GM21447 (cell line): Measurements from ENCODE around the gene APCDD1.
"Not testable (repeated sequence)": the region's sequence is repeated elsewhere in the genome, so short reads cannot be mapped to it uniquely, and the experiment has no call there.

Experiments used
- ATAC-seq: cut with Tn5 transposase; IDR thresholded peaks from one replicate; pipeline ENCODE4 v1.9.1; 2021; ENCODE audit not compliant: unreplicated experiment

The APCDD1 gene

DNA sequence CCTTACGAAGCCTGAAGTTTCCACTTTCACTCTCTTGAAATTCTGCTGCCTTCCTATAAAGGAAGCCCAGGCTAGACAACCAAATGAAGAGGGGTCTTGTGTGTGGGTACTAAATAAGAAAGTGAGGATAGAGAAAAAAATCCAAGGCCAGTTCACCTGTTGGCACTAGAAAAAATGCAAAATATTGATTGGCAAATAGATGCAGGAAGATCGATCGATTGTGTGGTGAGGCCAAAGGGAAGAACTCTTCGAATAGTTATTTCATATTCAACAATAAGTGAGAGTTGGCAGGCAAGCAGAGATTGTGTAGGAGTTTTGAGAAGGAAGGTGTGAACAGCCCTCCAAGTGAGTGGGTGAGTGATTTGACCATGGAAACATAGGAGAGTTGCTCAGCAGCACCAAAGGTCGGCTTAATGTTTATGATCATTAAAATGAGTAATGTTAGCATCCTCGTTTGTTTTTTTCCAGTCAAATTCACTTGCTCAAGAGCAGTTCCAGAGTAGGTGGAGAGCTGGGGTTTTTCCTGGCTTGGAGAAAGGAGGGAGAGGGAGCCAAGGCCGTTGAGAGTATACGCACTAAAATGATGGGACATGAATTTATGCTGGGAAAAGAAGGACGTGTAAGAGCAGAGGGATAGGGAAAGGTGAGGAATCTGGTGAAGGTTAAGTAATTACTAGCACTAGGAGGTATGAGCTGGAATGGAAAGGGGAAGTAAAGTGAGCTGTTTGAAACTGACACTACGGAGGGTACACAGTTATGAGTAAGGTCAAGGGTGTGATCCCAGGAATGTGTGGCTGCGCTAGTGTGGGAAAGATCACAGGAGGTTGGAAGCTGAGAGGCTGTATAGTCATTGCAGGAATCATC is 70.3 kb downstream of the APCDD1 start:
- ATAC-seq, result no peak

DNA sequence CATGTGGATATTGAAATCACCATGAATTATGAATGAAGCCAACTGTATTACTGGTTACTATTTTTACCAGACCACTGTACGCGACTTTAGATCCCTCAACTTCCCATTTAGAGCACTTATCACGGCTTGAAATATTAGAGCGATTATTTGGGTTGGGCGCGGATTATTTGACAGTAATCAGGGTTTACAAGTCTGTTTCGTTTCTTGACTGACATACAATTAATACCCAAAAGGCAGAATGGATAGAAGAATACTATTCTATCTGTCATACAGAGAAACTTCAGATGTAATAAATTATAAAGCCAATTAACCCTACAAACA is 70.9 kb downstream of the APCDD1 start:
- ATAC-seq, result no peak

DNA sequence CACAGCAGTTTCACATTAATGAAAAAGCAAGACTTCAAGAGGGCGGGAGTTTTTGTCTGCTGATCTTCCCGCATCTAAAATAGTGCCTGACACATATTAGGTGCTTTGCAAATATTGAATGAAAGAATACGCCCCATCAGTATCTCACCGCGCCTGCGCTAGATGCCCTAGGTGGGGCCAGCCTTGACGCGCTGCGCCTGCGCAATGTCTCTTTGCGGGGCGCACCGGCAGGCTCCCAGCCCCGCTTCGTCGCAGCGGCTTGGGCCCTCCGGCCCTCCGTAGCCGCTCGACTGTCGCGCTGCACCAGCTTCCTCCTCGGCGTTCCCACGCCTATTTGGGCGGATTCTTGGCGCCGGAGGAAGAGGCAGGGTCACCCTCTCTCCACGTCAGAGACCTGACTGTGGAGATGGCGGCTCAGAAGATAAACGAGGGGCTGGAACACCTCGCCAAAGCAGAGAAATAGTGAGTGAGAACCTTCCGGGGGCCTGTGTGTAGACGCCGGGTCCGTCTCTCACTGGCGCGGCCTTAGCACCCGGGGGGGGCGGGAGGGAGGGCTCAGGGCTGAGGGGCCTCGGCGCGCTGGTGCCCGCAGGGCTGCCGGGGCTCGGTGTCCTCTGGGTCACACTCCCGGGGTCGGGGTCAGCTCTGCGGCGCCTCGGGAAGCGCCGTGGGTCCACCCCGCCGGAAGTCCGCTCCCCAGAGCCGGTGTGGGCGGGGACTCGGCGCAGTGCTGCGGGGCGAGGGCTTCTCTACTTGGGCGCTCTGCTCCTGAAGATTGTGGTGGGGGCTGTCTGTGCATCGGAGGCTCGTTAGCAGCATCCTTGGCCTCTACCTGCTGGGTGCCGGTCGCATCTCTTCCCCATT is 71.5 kb downstream of the APCDD1 start, which contains the start of gene NAPG:
NAPG (plus strand) TSS at position 331 of the 864 bp plus-strand sequence; CDS start at position 407, 76 bp downstream.
- peak; percentile 71 for ATAC-seq

DNA sequence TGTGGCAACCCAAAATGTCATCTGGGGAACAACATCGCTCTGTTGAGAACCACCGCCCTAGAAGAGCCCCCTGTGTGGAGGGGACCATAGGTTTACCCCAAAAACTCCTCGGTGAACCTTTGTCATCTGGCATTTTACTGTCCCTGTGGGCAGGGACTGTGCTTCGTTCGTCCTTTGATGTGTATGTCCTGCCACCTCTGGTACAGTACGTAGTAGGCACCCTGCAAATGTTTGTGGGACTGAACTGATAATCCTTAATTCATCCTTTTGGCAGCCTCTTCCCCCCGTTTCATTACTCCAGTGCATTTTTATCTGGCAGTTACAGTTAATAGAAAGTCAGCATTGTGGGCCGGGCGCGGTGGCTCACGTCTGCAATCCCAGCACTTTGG is 72.1 kb downstream of the APCDD1 start:
- ATAC-seq, result peak; percentile 3

DNA sequence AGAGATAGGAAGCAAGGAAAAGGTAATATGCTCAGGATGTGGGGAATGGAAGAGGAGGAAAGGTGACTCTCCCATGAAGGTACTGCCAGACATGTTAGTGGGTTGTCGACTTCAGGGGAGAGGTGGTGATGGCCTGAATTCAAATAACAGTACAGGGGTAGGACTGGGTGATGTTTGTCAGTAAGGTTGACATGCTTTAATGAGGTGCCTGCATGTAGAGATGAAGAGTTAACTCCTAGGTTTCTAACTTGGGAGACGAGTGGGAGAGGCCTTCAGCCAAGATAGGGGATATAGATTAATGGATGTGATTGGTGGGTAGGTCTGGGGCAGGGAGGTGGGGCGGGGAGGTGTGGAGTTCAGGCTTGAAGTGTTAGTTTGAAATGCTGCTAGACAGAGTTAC is 74.0 kb downstream of the APCDD1 start:
- ATAC-seq, result no peak

DNA sequence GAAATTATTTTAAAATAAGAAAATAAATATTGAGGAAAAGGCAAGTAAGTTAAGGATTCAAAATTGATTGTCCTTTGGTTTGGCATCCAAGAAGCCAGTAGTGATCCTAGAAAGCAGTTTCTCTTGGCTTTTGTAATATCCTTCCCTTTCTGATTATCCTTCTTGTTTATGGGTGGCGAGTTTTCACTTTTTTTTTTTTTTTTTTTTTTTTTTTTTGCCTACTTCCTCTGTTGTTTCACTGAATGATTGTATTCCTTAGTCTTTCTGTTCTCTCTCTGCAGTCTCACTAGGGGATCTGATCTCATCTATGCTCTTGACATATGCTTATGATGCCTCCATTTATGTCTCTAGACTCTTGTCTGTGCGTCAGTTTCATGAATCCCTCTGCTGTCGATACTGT is 75.6 kb downstream of the APCDD1 start:
- ATAC-seq, result no peak

DNA sequence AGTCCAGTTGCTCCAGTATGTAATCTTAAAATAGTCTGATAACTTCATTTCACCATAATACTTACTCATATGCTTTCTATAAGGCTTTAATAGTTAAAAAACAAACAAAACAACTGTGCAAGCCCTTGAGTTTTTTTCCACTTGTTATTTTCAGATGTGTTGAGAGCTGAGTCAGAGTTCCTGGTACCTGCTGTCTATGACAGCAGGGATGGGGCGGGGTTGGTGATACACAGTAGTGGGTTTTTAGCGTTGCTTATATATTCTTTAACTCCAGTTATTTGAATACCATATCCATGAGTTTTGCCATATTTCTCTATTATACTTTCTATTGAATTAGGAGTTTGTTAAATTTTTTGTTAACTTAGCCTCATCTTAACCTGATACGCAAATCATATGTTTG is 76.4 kb downstream of the APCDD1 start:
- no peak for ATAC-seq

DNA sequence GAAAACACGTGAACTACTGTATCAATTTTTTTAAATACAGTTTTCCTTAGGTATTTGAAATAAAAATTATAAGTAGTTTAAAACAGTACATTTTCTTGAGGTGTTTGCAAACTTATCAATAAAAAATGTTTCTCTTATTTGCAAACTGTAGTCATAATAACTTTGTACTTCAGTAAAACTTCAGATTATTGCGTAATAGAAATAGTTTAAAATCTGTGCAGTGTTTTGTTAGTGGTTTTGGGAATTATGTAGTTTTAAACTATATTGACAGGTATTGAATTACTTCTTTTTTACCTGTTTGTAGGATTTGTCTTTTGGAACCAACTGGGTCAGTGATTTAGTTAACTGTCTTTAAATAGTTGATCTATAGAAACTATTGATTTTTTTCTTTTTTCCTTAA is 78.7 kb downstream of the APCDD1 start:
- no peak for ATAC-seq

DNA sequence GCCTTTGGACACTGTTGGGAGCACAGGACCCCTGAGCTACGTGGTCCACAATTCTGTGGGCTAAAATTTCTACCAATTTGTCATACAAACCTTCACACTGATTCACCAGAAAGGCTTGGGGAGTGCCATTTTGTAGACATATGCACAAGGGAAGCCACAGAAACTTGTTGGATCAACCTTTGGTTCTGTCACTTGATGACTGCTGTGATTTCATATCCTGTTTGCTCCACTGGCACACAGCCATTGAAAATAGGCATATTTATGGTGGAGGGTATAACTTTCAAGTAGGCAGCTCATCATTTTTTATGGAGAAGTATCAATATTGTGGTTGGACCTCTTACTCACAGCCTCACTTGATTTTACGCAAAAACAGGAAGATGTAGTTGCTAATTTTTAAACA is 81.8 kb downstream of the APCDD1 start:
- no peak for ATAC-seq

DNA sequence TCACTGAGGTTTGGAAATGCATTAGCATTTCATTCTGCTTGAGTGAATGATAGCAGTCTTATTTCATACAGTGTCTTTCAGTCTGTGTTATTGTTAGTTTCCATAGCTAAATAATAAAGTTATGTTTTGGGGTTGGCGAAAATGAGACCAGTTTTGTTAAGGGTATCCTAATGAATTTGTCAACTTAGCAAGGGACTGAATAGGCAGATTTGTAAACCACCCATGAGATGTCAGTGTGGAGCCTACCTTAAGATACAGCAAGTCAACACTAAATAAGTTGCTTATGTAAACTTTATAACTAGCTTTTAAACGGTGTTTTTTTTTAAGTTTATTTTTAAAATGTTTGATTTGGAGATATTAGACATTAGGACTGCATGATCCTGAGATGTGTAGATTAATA is 83.3 kb downstream of the APCDD1 start:
- no peak for ATAC-seq

DNA sequence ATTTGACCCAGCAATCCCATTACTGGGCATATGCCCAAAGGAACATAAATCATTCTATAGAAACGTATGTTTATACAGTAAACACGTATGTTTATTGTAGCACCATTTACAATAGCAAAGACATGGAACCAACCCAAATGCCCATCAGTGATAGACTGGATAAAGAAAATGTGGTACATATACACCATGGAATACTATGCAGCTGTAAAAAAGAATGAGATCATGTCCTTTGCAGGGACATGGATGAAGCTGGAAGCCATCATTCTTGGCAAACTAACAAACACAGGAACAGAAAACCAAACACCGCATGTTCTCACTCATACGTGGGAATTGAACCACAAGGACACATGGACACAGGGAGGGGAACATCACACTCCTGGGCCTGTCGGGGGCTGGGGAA is 84.7 kb downstream of the APCDD1 start:
- ATAC-seq, result not testable (repeated sequence)
